Neural progenitor cell (in vitro differentiated cells): ENCODE results near the gene MPZ.

Experiments
- EZH2 ChIP-seq: fragments of 200-600 bp; sonication (generic); IDR thresholded peaks from 2 replicates; pipeline ENCODE4 v1.6.1; 2017; ENCODE audit warnings: antibody characterized with exemption, mild to moderate bottlenecking, moderate library complexity
- EZH2phosphoT487 ChIP-seq: fragments of 200-600 bp; sonication (generic); IDR thresholded peaks from 2 replicates; pipeline ENCODE4 v1.6.1; 2017; ENCODE audit warnings: antibody characterized with exemption
- TF ChIP-seq, protein P1 (sequence below): fragments of 200-600 bp; sonication (generic); IDR thresholded peaks from 2 replicates; pipeline ENCODE4 v1.5.1; 2017; ENCODE audit warnings: antibody characterized with exemption, mild to moderate bottlenecking

DNA sequence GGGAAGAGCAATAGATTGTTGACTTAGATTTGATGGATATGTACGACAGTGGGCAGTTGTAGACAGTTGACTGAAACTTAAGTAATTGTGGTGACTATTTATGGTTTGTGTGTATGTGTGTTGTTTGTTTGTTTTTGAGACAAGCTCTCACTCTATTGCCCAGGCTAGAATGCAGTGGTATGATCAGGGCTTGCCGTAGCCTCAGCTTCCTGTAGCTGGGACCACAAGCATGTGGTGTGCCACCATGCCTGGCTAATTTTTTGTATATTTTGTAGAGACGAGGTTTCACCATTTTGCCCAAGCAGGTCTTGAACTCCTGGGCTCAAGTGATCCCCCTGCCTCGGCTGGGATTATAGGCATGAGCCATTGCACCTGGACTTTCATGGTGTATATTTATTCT lies 14.3 kb upstream of the MPZ start:
- TF ChIP-seq, protein P1, sequence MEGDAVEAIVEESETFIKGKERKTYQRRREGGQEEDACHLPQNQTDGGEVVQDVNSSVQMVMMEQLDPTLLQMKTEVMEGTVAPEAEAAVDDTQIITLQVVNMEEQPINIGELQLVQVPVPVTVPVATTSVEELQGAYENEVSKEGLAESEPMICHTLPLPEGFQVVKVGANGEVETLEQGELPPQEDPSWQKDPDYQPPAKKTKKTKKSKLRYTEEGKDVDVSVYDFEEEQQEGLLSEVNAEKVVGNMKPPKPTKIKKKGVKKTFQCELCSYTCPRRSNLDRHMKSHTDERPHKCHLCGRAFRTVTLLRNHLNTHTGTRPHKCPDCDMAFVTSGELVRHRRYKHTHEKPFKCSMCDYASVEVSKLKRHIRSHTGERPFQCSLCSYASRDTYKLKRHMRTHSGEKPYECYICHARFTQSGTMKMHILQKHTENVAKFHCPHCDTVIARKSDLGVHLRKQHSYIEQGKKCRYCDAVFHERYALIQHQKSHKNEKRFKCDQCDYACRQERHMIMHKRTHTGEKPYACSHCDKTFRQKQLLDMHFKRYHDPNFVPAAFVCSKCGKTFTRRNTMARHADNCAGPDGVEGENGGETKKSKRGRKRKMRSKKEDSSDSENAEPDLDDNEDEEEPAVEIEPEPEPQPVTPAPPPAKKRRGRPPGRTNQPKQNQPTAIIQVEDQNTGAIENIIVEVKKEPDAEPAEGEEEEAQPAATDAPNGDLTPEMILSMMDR = no peak
- TF ChIP-seq EZH2 (no peak), EZH2phosphoT487 (no peak)
